ENCODE results near the gene CAMTA1.

DNA sequence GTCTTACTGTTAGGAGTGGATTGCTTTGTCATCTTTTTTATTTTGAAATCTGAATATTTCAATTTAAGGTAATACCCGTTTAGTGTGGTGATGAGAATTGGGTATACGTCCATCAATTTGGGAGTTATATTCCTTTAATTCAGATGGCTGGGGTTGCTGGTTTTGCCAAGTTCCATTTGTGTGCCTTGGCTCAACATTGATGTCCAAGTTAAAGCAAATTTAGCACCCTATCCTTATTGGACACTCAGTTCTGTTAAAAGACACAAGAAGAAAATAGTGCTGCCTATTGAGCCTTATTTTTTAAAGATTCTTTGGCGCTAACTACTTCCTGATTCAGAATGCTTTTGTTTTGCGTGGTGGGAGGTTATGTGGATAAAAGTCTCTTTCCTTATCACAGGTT, 40.6 kb downstream of the CAMTA1 start:
- no peak for TF ChIP-seq POLR2A (IDR thresholded peaks at IDR 0.05; ENCODE audit: low read length)
- TF ChIP-seq GATA1 (IDR thresholded peaks at IDR 0.05; ENCODE audit: low read depth, low read length): no peak

Measured in erythroblast (primary cell).